ENCODE measurements around the gene CACNB4.

The CACNB4 gene

GRCh38 chr2:151861174-151861573 is 237.7 kb downstream of the CACNB4 start:
- DNase-seq (ENCODE audit: low read depth in 3 of 3, low spot score in 1 of 3), result no peak

- no peak for DNase-seq (ENCODE audit: low read depth in 3 of 3, low spot score in 1 of 3)
Observed at GRCh38 chr2:151860613-151861146, 238.2 kb downstream of the CACNB4 start.

DNA sequence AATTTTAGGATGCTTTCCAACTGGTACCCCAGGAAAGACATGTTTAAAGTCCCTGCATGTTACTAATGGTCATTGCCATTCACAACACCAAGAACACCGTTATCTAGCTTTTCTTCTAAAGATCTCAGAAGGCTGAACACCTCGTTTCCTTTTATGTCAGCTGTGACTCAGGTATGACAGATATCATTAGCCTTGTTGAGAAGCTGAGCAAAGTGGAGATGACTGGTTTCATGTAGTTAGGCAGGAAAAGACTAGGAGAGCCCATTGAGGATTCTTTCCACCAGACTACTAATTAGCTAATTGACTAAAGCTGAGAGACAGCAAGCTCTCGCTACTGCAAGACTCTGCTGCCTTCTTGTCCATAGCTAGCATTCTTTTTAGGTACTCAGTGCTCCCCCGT is 238.6 kb downstream of the CACNB4 start:
- no peak for DNase-seq (ENCODE audit: low read depth in 3 of 3, low spot score in 1 of 3)

DNA sequence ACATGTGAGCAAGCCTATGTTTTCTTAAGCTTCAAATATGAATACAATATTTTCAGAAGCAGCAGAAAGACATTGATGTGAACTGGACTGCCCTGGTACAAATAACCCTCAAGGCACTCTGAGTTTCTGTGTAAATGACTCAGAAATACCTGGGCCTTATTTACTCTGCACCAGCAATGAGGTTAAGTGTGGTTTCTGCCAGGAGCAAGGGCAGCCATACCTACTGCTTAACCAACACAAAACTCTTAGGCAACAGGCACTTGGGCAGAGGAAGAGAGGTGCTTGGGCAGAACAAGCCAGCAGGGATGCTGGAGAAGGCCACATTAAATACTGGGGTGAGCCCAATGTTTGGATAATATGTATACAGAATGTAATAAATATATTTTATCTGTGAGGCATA is 241.2 kb downstream of the CACNB4 start:
- DNase-seq (ENCODE audit: low read depth in 3 of 3, low spot score in 1 of 3), result no peak

GRCh38 chr2:151855111-151855510 is 243.7 kb downstream of the CACNB4 start:
- DNase-seq (ENCODE audit: low read depth in 3 of 3, low spot score in 1 of 3), result no peak

DNA sequence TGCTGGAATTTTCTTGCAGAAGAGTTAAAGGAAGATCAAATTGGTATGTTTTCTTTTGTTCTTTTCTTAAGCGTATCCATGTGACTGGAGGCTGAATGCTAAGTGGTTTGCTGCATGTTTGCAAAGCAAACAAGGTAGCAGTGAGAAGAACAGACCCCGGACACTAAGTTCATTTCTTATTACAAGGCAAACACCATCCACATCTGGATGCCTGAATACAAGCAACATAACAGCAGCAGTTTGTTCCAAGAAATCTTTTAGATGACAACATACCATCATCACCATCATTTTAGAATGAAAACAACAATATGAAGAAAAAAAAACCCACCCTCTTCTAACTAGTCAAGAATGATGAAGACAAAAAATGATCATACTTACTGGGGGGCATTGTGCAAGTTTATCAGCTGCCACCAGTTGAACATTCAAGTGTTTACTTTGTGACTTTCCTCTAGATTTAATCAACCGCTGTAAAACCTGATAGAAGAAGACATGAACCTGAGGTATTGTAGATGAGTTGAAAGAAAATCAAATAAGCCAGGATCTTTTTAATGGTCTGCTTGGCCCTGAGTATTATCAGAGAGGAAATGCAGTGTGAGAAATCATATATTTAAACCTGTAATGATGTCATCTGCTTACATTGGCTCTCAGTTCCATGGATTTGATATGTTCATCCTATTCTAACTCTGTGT is 245.6 kb downstream of the CACNB4 start:
- no peak for DNase-seq (ENCODE audit: low read depth in 3 of 3, low spot score in 1 of 3)

- DNase-seq (ENCODE audit: low read depth in 3 of 3, low spot score in 1 of 3), result no peak
Observed at GRCh38 chr2:151852260-151853069, 246.4 kb downstream of the CACNB4 start.

DNA sequence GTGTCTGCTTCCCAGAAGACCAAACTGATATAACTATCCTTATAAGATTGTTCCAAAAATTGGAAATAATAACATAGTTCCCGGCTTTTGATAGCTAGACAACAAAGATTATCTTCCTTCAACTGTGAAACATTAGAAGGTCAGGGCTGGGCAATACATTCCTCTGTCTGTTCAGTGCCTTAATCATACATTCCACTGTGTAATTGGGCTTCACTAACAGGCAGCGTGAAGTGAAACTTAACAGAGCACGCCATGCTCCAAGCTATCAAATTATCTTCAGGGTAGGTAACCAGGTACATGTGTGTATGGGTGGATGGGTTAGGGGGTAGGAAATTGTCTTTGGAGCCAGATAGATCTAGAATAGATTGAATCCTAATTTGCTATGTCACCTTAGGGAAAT is 247.1 kb downstream of the CACNB4 start:
- no peak for DNase-seq (ENCODE audit: low read depth in 3 of 3, low spot score in 1 of 3)

DNA sequence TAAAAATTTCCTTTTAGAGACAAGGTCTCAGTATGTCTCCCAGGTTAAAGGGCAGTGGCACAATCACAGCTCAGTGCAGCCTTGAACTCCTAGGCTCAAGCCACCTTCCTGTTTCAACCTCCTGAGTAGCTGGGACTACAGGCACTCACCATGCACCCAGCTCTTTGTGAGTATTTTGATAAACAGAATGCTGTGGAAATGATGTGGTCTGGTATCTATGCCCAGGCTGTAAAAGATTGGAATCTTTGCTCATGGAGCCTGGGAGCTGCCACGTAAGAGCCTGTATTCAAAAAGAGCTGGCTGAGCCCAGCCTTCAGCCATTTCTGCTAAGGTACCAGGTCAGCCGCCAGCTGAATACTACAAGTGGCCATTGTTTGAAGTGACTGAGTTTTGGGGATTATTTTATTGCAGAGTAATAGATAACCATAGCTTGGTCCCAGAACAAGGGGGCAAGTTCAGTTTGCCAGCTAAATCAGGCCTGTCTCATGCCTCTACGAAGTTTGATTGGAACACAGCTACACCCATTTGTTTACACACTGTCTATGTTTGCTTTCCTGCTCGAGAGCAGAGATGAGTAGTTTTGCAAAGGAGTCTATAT is 249.3 kb downstream of the CACNB4 start:
- DNase-seq (ENCODE audit: low read depth in 3 of 3, low spot score in 1 of 3), result no peak

DNA sequence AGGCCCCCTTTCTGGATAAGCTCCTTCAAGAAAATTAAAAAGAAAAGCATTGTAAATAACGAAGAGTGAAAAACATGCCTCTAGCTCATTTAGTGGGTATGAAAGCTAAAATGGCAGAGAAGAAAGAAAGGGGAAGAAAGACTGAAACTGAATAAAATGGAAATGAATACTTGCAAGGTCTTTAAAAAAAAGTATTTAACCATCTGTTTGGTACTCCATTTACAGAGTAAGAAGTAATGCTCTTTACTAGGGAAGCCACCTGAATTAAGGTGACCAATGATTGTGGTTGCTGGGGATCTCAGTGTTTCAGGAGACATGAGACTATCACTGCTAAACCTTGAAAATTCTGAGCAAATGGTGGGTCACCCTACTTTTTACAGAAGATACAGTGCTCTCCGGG is 253.0 kb downstream of the CACNB4 start:
- no peak for DNase-seq (ENCODE audit: low read depth in 3 of 3, low spot score in 1 of 3)

GRCh38 chr2:151845481-151845880 is 253.4 kb downstream of the CACNB4 start:
- no peak for DNase-seq (ENCODE audit: low read depth in 3 of 3, low spot score in 1 of 3)

DNA sequence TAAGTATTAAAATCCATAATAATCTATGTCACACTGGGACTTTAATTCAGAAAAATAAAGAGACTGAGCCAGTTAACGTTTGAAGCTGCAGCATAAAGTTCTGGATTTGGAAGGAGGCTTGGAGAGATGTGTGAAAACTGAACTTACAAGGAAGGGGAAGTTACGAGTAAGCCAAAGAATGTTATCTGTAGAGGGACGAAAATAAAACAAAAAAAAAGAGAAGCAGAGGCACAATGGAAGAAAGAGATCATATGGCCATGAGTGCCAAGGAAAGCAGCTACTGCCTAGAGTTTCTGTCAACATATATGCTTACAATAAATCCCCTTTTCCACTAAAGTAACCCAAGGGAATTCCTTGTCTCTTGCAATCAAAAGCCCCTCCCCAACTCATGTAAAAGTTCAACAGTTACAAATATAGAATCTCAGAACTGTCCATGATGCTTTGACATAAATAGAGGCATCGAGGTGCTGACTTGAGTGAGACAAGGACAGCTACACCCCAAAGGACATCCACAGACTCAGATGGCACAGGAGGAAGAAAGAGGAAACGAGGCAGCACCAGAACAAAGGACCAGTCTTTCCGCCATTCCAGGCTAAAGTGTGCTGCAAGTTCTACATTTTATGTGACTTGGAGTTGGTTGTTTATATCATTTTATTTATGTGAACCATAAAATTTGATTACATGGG is 254.5 kb downstream of the CACNB4 start:
- no peak for DNase-seq (ENCODE audit: low read depth in 3 of 3, low spot score in 1 of 3)

DNA sequence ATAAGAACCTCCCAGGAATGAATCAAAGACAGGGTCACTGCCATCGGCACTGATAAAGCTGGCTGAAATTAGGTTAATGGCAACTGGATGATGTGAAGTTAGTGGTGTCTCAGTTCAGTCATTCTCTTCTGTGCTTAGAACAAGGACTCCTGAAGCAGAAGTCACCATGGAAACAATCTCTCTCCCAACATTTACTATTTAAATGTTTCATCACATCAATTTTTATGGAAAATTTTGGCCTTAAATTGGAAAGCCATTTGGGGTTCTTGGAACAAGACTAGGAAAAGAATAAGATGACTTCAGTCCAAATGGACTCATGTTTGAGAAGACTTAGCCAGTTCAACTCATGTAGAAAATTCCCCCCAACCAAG is 255.2 kb downstream of the CACNB4 start:
- no peak for DNase-seq (ENCODE audit: low read depth in 3 of 3, low spot score in 1 of 3)

- DNase-seq (ENCODE audit: low read depth in 3 of 3, low spot score in 1 of 3), result no peak
Observed at GRCh38 chr2:151842830-151843690, 255.8 kb downstream of the CACNB4 start.

DNA sequence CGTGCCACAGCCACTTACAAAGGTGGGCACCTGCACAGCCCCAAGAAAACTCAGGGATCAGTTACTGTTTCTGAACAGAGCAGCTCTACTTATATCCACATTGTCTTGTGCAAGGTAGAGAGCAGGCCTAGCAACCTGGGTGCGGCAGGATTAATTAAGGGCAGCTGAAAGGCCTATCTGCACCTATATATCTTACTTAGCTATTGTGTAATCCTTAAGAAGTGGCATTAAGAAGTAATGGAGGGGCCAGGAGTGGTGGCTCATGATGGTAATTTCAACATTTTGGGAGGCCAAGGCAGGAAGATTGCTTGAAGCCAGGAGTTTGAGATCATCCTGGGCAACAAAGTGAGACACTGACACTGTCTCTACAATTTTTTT is 257.8 kb downstream of the CACNB4 start:
- DNase-seq (ENCODE audit: low read depth in 3 of 3, low spot score in 1 of 3), result no peak

DNA sequence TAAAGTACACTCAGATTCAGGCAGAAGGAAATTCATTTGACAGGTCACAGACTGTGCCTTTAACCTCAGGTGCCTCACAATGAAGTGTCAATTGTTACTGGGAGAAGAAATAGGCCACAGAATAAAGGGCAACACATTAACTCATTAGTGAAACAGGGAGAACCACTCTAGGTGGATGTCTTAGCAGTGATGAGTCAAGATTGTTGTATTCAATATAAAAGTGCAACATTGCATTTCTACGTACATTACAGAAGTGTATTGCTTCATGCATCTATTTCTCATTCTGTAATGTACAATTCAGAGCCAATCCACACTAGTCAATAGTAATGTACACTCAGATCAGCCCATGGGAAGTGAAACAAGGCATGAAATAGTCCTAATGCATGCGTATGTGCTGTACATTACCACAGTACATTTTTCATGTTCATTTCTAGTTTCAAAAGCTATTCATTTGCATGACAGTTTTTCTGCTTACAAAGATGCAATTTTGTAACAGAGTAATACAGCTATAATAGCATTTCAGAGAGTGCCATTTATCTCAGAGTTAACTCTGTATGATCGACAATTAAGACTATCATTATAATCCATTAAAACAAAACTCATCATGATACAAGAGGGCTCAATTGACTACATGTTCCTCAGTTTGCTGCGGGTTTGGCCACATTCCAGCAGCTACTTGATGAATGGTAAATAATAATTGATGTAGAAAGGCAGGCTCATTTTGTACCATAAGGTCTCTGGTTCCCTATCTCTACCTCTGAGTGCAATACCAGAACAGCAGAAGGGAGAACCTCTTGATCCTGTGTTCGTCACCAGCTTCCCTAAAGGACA is 258.4 kb downstream of the CACNB4 start:
- DNase-seq (ENCODE audit: low read depth in 3 of 3, low spot score in 1 of 3), result no peak

DNA sequence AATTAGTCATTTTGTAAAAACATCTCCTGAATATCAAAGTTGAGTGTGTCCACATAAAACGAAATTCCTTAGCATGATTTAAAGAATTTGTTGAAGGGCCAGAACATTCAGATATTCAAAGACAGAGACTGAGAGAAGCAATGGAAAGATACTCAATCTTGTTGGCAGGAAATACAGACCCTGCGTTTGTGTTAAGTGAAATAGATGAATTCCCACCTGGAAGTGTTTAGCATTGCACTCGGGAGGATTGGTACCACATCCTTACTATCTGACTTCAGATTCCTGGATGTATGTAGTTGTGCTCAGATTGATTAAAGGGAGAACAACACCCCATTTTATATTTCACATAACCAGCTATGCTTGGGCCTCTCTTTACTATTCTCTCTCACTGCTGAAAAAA is 260.9 kb downstream of the CACNB4 start:
- no peak for DNase-seq (ENCODE audit: low read depth in 3 of 3, low spot score in 1 of 3)

- no peak for DNase-seq (ENCODE audit: low read depth in 3 of 3, low spot score in 1 of 3)
Observed at GRCh38 chr2:151833984-151834383, 264.9 kb downstream of the CACNB4 start.

GRCh38 chr2:151830961-151831360 is 267.9 kb downstream of the CACNB4 start:
- DNase-seq (ENCODE audit: low read depth in 3 of 3, low spot score in 1 of 3), result no peak

DNA sequence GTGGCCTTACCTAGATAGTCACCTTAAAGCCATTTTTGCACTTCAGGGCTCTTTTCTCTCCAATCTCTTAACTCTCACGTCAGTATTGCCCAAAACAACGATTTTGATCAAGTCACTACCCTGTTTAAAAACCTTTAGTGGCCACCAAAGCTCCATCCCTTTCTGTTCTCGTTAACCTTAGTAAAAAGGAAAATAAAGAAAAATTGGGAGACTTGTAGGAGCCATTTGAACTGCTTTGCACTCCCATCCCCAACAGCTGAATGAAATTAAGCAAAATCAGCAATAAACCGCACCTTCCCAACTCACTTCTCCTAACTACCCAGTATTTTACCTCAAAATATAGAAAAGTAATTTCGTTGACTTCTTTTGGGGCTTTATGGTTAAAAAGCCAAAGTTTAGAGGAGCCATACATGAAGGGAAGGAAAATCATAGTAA is 269.9 kb downstream of the CACNB4 start:
- no peak for DNase-seq (ENCODE audit: low read depth in 3 of 3, low spot score in 1 of 3)
